ENCODE data around the gene SLC29A1. TPM values are rescaled to one million over a fixed set of nuclear protein-coding genes. Genes with fewer than 3 reads are reported as not detected.

Gene SLC29A1
- total and polyA plus RNA-seq, 2 donors (not counting 3 experiments of a cell fraction or from before 2014, with no cell fraction given), result 202 to 539 TPM

GRCh38 chr6:44251576-44252524 lies 28.5 kb downstream of the SLC29A1 start:
- Histone ChIP-seq H3K27ac (ENCODE audit: insufficient read depth, low read depth, low read length) (no peak overlapping the region), H3K79me2 (ENCODE audit: control insufficient read depth, insufficient read depth, low read length) (peaks cover 76% of the 10 kb centered on the region), H3K4me1 (ENCODE audit: control insufficient read depth, extremely low read depth, insufficient read depth, low read length) (peaks cover 35% of the 10 kb centered on the region), H3K9ac (replicated peaks; ENCODE audit: extremely low read depth, insufficient read depth, low read length) (no peak overlapping the region), H3K36me3 (ENCODE audit: control insufficient read depth in 2 of 2, extremely low read depth in 1 of 2, insufficient read depth in 2 of 2, low read length in 2 of 2) (peaks cover 45 to 50% of the 10 kb centered on the region in 2 experiments), H3K9me3 (replicated peaks; ENCODE audit: control insufficient read depth, insufficient read depth, low read length) (no peaks in the 10 kb centered on the region), H2AFZ (ENCODE audit: low read depth, low read length) (no peak overlapping the region), H3K27me3 (ENCODE audit: control insufficient read depth in 2 of 2, insufficient read depth in 2 of 2, low read length in 2 of 2) (no peaks in the 10 kb centered on the region), H3K9me1 (replicated peaks; ENCODE audit: control insufficient read depth, extremely low read depth, insufficient read depth, low read length) (no peaks in the 10 kb centered on the region), H3K4me2 (ENCODE audit: insufficient read depth, low read length) (no peak overlapping the region), H3K4me3 (replicated peaks in 1 of 3; ENCODE audit: insufficient read depth in 1 of 3, low read depth in 1 of 3, low read length in 3 of 3) (no peak overlapping the region), H4K20me1 (replicated peaks; ENCODE audit: control insufficient read depth, extremely low read depth, insufficient read depth, low read length) (peaks cover 9% of the 10 kb centered on the region)
- POLR2A ChIA-PET, result no interaction called here
- FAIRE-seq (no peak), DNase-seq (ENCODE audit: low read depth, low spot score) (no peak)
- dilution Hi-C loops (cut with MboI; ENCODE audit: extremely low pct_ligation_motif_present, low sequenced_read_pairs) (no loop called here), intact Hi-C loops (cut with micrococcal nuclease) (no loop called here)
- TF ChIP-seq FOS (IDR thresholded peaks at IDR 0.05; ENCODE audit: borderline replicate concordance, insufficient read depth, low read length), result no peak
- no peak for TF ChIP-seq CTCF (IDR thresholded peaks at IDR 0.05; ENCODE audit: extremely low read depth in 1 of 2, insufficient read depth in 1 of 2, low read depth in 1 of 2, low read length in 2 of 2)
- TF ChIP-seq MYC (IDR thresholded peaks at IDR 0.05; ENCODE audit: low read depth, low read length), result no peak
- no peak for TF ChIP-seq POLR2A (IDR thresholded peaks at IDR 0.05; ENCODE audit: low read depth, low read length)
- TF ChIP-seq, protein P1, sequence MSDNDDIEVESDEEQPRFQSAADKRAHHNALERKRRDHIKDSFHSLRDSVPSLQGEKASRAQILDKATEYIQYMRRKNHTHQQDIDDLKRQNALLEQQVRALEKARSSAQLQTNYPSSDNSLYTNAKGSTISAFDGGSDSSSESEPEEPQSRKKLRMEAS (IDR thresholded peaks at IDR 0.05; ENCODE audit: insufficient read depth, insufficient read length), result no peak
- TF ChIP-seq POLR2AphosphoS5 (IDR thresholded peaks at IDR 0.05; ENCODE audit: insufficient read depth, low read depth, low read length), result no peak
- no peak for TF ChIP-seq EZH2 (IDR thresholded peaks at IDR 0.05; ENCODE audit: borderline replicate concordance, low read depth, low read length, severe bottlenecking)
- no peak for TF ChIP-seq JUN (IDR thresholded peaks at IDR 0.05; ENCODE audit: borderline replicate concordance, insufficient read depth, insufficient read length, low read depth)
- TF ChIP-seq GATA2 (IDR thresholded peaks at IDR 0.05; ENCODE audit: insufficient read depth, insufficient read length, low read depth, low read length), result no peak
- no TSS peak for BruUV-seq (replicated peaks)
- CTCF ChIA-PET, result interaction anchor here (1.4 kb wide), 1 partner anchor 79 kb away, joined by 3 read pairs; no protein-coding TSS in a partner anchor
